ENCODE data around the gene TMEM107. TPM values are rescaled to one million over a fixed set of nuclear protein-coding genes. Genes with fewer than 3 reads are reported as not detected.

The TMEM107 gene
- total RNA-seq, 1 donor = 23.7 TPM

DNA sequence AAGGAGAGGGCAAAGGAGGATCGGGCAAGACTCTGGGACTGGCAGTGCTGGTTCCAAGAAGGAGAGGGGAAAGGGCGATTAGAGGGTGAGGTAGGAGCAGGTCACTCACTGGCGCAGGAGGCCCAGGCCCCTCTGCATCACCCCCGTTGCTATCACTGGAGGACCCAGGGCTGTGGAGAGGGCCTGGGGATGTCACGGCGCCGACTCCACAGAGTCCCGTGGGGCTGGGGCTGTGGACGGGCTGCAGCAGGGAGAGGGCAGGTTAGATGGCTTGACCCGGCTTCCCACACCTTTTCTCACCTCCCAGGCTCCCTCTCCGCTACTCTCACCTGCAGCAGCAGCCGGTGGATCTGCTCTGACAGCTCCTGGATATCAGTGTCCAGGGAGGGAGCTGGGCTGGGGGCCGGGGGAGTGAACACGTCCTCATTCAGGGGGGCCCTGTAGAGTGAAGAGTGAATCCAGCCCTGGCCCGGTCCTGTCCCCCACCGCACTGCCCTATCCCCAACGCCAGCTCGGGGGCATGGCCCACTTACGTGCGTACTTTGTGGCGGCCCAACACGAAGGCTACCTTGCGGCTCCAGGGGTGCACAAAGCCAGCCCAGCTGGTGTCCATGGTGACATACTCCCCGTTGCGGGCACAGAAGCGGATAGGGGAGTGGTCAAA is 28.9 kb downstream of the TMEM107 start:
- DNase-seq (ENCODE audit: low read depth) = no peak
- H3K4me3 ChIP-seq (ENCODE audit: low read depth, low read length) = no peak overlapping the region
- TF ChIP-seq, protein P1, sequence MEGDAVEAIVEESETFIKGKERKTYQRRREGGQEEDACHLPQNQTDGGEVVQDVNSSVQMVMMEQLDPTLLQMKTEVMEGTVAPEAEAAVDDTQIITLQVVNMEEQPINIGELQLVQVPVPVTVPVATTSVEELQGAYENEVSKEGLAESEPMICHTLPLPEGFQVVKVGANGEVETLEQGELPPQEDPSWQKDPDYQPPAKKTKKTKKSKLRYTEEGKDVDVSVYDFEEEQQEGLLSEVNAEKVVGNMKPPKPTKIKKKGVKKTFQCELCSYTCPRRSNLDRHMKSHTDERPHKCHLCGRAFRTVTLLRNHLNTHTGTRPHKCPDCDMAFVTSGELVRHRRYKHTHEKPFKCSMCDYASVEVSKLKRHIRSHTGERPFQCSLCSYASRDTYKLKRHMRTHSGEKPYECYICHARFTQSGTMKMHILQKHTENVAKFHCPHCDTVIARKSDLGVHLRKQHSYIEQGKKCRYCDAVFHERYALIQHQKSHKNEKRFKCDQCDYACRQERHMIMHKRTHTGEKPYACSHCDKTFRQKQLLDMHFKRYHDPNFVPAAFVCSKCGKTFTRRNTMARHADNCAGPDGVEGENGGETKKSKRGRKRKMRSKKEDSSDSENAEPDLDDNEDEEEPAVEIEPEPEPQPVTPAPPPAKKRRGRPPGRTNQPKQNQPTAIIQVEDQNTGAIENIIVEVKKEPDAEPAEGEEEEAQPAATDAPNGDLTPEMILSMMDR (IDR thresholded peaks at IDR 0.05; ENCODE audit: insufficient read depth, low read depth, low read length) = no peak

DNA sequence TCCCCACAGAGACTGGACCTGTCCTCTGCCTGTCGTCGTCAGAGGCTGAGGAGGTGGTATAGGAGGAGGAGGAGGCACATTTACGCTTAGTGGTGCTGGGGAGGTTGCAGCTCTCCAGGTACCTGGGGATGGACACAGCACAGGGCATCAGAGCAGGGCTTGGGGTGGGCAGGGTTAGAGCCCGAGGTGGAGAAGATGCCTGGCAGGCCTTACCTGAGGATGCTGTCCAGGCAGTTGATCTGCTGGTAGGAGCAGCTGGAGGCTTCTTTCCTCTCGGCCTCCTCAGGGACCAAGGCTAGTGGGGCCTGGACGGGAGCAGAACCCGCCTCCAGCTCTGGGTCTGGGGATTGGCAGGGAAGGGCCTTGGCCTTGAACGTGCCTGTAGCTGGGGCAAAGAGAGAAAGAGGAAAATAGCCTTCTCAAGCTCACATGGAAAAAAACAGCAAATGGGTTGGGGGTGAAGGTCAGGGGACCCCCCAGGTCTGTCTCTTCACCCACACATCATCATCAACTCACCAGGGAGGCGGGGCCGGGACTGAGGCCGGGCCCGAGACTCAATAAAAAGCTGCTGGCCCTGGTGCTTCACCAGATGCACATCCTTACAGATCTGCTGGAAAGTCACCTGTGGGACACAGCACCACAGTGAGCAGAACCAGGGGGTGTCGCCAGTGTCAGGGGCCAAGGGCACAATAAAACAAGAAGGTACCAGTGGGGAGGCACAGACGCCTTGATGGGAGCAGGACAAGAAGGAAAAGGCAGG is 29.6 kb downstream of the TMEM107 start:
- H3K4me3 ChIP-seq (ENCODE audit: low read depth, low read length) = no peak overlapping the region
- TF ChIP-seq, protein P1 (IDR thresholded peaks at IDR 0.05; ENCODE audit: insufficient read depth, low read depth, low read length) = no peak
- DNase-seq (ENCODE audit: low read depth) = no peak

DNA sequence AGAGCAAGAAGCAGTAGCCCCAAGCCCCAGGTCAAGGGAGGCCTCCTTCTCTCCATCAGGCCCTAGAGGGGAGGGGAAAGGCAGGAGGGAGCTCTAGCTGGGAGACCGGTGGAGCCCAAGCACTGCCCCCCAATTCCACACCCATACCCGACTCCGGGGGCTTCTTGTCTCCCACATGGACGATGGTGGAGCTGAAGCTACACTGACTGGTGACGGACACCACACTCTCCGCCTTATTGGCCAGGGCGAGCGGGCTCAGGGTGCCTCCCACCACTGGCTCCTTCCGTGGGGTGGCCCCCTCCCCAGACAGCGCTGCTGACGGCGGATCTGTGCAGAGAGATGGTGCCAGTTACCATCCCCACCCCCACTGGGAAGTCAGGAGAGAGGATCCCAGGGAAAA is 30.4 kb downstream of the TMEM107 start:
- TF ChIP-seq, protein P1 (IDR thresholded peaks at IDR 0.05; ENCODE audit: insufficient read depth, low read depth, low read length) = no peak
- DNase-seq (ENCODE audit: low read depth) = no peak
- no peak overlapping the region for H3K4me3 ChIP-seq (ENCODE audit: low read depth, low read length)

DNA sequence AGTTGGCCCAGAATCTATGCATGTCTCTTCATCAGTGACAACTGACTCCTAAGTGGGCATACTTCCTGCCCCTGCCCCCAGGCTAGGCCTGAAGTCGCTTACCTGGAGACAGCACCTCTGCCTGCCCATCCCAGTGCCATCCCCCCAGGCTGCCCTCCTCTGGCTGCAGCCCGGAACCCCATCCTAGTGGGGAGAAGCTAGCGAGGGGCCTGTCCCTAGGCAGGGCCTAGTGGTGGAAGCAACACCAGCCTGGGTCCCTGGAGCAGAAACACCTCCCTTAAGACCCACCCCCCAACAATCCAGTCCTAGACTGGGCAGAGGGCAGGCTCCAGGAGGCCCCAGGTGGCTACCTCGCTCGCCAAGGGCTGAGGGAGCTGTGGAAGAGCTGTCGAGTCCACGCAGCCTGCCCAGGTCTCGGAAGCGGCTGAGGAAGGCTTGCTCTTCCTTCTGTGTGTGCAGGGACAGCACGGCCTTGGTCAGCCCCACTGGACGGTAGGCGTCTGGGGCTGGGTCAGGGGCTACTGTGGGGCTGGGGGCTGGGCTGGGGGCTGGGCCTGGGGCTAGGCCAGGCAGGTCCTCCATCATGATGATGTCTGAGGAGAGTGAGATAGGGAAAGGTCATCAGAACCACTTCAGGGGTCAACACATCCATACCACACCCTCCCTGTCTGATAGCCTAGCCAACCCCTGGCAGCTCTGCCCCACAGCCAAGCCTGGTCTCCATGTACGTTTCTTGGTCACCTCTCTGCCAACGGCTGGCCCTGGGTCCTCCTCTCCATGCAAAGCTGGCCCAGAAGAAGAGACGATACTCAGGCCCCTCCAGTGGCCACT is 31.6 kb downstream of the TMEM107 start:
- TF ChIP-seq, protein P1 (IDR thresholded peaks at IDR 0.05; ENCODE audit: insufficient read depth, low read depth, low read length) = no peak
- H3K4me3 ChIP-seq (ENCODE audit: low read depth, low read length) = no peak overlapping the region
- no peak for DNase-seq (ENCODE audit: low read depth)

DNA sequence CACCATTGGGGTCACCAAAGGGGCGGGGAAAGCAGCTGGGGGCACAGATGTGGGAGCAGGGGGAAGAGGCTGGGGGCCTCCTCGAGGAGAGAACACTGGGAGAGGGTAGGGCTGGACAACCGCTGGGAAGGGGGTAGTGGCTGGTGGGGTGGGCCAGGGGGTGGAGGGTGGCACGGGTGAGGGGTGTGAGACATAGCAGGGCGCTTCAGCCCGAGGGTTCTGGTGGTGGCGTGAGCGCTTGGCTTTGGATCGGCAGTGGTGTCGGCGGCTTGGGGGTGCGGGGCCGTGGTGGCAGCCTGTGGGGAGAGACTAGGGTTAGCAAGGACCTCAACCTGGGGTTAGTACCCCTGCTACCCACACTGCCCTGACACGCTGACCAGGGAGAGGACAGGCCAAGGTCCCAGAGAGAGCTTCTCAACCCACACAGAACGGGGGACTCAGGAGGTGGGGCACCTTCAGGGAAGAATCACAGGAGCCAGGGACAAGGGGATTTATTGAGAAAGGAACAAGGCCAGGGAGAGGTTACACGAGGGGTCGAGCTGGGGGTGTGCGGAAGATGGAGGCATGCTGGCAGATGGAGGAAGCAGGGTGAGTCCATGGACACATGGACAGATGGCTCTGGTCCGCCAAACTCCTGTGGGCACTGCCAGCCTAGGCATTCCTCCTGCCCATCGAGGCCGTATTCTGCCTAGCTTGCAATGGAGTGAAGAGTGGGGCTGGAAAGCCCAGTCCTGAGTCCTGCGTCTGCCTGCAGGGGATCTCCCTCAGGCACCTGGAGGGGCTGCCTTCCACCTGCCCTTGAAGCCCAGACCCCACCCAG is 32.4 kb downstream of the TMEM107 start:
- H3K4me3 ChIP-seq (ENCODE audit: low read depth, low read length) = no peak overlapping the region
- DNase-seq (ENCODE audit: low read depth) = no peak
- TF ChIP-seq, protein P1 (IDR thresholded peaks at IDR 0.05; ENCODE audit: insufficient read depth, low read depth, low read length) = no peak
